ENCODE data around the gene JCHAIN. TPM values are rescaled to one million over a fixed set of nuclear protein-coding genes. Genes with fewer than 3 reads are reported as not detected.
"Not testable (repeated sequence)": the region's sequence is repeated elsewhere in the genome, so short reads cannot be mapped to it uniquely, and the experiment has no call there.

The JCHAIN gene
- total RNA-seq, 1 donor = 2.2 TPM

- DNase-seq (ENCODE audit: insufficient read length, low spot score, missing footprints) = no peak
- Histone ChIP-seq H3K9me3 (ENCODE audit: low read depth, low read length) (no peaks in the 10 kb centered on the region), H2AFZ (ENCODE audit: low read length) (no peak overlapping the region)
Observed at GRCh38 chr4:70700712-70701111, 34.4 kb upstream of the JCHAIN start.

GRCh38 chr4:70698435-70698834 lies 32.1 kb upstream of the JCHAIN start:
- DNase-seq (ENCODE audit: insufficient read length, low spot score, missing footprints); H2AFZ ChIP-seq (ENCODE audit: low read length); H3K9me3 ChIP-seq (ENCODE audit: low read depth, low read length); H3K79me2 ChIP-seq (ENCODE audit: insufficient read depth, low read length); H3K4me1 ChIP-seq (ENCODE audit: insufficient read depth, low read length); H3K36me3 ChIP-seq (ENCODE audit: insufficient read depth, low read length); H3K4me2 ChIP-seq (ENCODE audit: insufficient read depth, low read length); H3K27ac ChIP-seq (ENCODE audit: low read depth, low read length); H3K27me3 ChIP-seq (ENCODE audit: insufficient read depth, low read length); H3K4me3 ChIP-seq (ENCODE audit: insufficient read depth, low read length); H4K20me1 ChIP-seq (ENCODE audit: insufficient read depth, low read length): not testable (repeated sequence)

More at GRCh38 chr4:70700712-70701111, 34.4 kb upstream of the JCHAIN start:
- H3K27ac ChIP-seq (ENCODE audit: low read depth, low read length) = no peak overlapping the region
- no peak for TF ChIP-seq CTCF (IDR thresholded peaks at IDR 0.05; ENCODE audit: extremely low read depth, low read depth, low read length)
- H3K79me2 ChIP-seq (ENCODE audit: insufficient read depth, low read length) = no peaks in the 10 kb centered on the region
- H3K36me3 ChIP-seq (ENCODE audit: insufficient read depth, low read length) = no peaks in the 10 kb centered on the region
- H3K4me1 ChIP-seq (ENCODE audit: insufficient read depth, low read length) = peaks cover 10% of the 10 kb centered on the region
- no peaks in the 10 kb centered on the region for H4K20me1 ChIP-seq (ENCODE audit: insufficient read depth, low read length)
- no peak overlapping the region for H3K4me3 ChIP-seq (ENCODE audit: insufficient read depth, low read length)
- no peaks in the 10 kb centered on the region for H3K27me3 ChIP-seq (ENCODE audit: insufficient read depth, low read length)
- no peak overlapping the region for H3K4me2 ChIP-seq (ENCODE audit: insufficient read depth, low read length)

GRCh38 chr4:70694633-70695032 lies 28.3 kb upstream of the JCHAIN start:
- H3K27ac ChIP-seq (ENCODE audit: low read depth, low read length); H4K20me1 ChIP-seq (ENCODE audit: insufficient read depth, low read length); H3K4me2 ChIP-seq (ENCODE audit: insufficient read depth, low read length); H3K4me3 ChIP-seq (ENCODE audit: insufficient read depth, low read length); H2AFZ ChIP-seq (ENCODE audit: low read length); H3K27me3 ChIP-seq (ENCODE audit: insufficient read depth, low read length); DNase-seq (ENCODE audit: insufficient read length, low spot score, missing footprints); H3K9me3 ChIP-seq (ENCODE audit: low read depth, low read length); H3K36me3 ChIP-seq (ENCODE audit: insufficient read depth, low read length): not testable (repeated sequence)
- peaks cover 15% of the 10 kb centered on the region for H3K4me1 ChIP-seq (ENCODE audit: insufficient read depth, low read length)
- H3K79me2 ChIP-seq (ENCODE audit: insufficient read depth, low read length) = peaks cover 26% of the 10 kb centered on the region

- no peaks in the 10 kb centered on the region for H3K9me3 ChIP-seq (ENCODE audit: low read depth, low read length)
- H3K4me2 ChIP-seq (ENCODE audit: insufficient read depth, low read length) = no peak overlapping the region
- H3K79me2 ChIP-seq (ENCODE audit: insufficient read depth, low read length) = peaks cover 39% of the 10 kb centered on the region
- TF ChIP-seq CTCF (IDR thresholded peaks at IDR 0.05; ENCODE audit: extremely low read depth, low read depth, low read length) = no peak
- peaks cover 12% of the 10 kb centered on the region for H4K20me1 ChIP-seq (ENCODE audit: insufficient read depth, low read length)
- DNase-seq (ENCODE audit: insufficient read length, low spot score, missing footprints) = no peak
- H3K4me3 ChIP-seq (ENCODE audit: insufficient read depth, low read length) = no peak overlapping the region
- H3K27ac ChIP-seq (ENCODE audit: low read depth, low read length) = no peak overlapping the region
- H2AFZ ChIP-seq (ENCODE audit: low read length) = no peak overlapping the region
- peaks cover 28% of the 10 kb centered on the region for H3K4me1 ChIP-seq (ENCODE audit: insufficient read depth, low read length)
- H3K27me3 ChIP-seq (ENCODE audit: insufficient read depth, low read length) = no peaks in the 10 kb centered on the region
- peaks cover 6% of the 10 kb centered on the region for H3K36me3 ChIP-seq (ENCODE audit: insufficient read depth, low read length)
Observed at GRCh38 chr4:70691661-70692060, 25.4 kb upstream of the JCHAIN start.

GRCh38 chr4:70688795-70689231 lies 22.5 kb upstream of the JCHAIN start:
- no peak for TF ChIP-seq CTCF (IDR thresholded peaks at IDR 0.05; ENCODE audit: extremely low read depth, low read depth, low read length)

More at GRCh38 chr4:70688795-70689231, 22.5 kb upstream of the JCHAIN start:
- H2AFZ ChIP-seq (ENCODE audit: low read length) = peak overlapping the region; percentile 98
- H3K4me3 ChIP-seq (ENCODE audit: insufficient read depth, low read length) = peak overlapping the region; percentile 93
- peaks cover 28% of the 10 kb centered on the region for H3K4me1 ChIP-seq (ENCODE audit: insufficient read depth, low read length)
- peaks cover 39% of the 10 kb centered on the region for H3K79me2 ChIP-seq (ENCODE audit: insufficient read depth, low read length)
- H3K27ac ChIP-seq (ENCODE audit: low read depth, low read length) = peak overlapping the region; percentile 97
- peaks cover 12% of the 10 kb centered on the region for H4K20me1 ChIP-seq (ENCODE audit: insufficient read depth, low read length)
- DNase-seq (ENCODE audit: insufficient read length, low spot score, missing footprints) = peak; percentile 55
- H3K27me3 ChIP-seq (ENCODE audit: insufficient read depth, low read length) = no peaks in the 10 kb centered on the region
- H3K9me3 ChIP-seq (ENCODE audit: low read depth, low read length) = no peaks in the 10 kb centered on the region
- H3K4me2 ChIP-seq (ENCODE audit: insufficient read depth, low read length) = peak overlapping the region; percentile 94
- H3K36me3 ChIP-seq (ENCODE audit: insufficient read depth, low read length) = peaks cover 6% of the 10 kb centered on the region
